ENCODE data around the gene MFAP2. TPM values are rescaled to one million over a fixed set of nuclear protein-coding genes. Genes with fewer than 3 reads are reported as not detected.

The MFAP2 gene
- polyA plus RNA-seq, 3 donors, result 10.2 to 28.1 (median 25.5) TPM

DNA sequence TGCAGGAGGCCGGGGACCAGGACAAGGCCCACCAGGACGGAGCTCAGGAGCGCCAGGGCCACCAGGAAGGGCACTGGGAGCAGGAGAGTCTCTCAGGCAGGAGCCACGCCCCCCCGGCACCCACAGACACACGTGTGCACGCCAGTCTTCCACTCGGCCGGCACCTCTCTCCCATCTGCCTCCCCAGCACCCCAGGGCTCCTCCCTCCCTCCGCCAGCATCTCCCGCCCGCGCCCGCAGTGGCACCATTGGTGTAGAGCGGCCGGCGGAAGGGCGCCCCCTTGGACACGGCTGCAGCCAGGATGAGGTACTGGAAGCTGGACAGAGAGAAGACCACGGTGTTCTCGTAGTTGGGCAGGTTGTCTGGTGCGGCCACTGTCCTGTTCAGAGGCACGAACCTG lies 6.1 kb upstream of the MFAP2 start:
- 87 to 91% (median 91%) methylated on average over 18 to 23 of the region's 23 CpGs for WGBS, 3 donors

DNA sequence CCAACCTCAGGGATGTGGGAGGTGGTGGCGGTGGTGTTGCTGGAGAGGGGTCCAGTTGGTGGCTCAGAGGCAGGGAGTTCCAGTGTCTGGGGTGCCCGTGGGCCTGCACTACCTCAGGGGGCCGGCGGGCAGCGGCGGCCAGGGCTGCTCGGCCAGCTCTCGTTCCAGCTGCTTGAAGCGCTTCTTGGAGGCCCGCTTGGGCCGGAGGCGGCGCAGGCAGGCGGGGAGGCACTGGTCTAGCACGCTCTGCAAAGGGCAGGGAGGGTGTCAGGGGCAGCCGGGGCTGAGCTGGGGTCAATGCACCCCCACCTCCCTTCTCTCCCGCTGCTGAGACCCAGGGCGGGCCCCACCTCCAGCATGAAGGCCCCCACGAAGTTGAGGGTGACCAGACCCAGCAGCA lies 5.7 kb upstream of the MFAP2 start:
- no peak overlapping the region for H3K27ac ChIP-seq (ENCODE audit: low read depth, low read length)
- 86 to 99% (median 94%) methylated on average over 12 to 19 of the region's 19 CpGs for whole genome bisulfite sequencing, 3 donors

More for the DNA sequence above, 6.1 kb upstream of the MFAP2 start:
- no peak overlapping the region for H3K27ac ChIP-seq (ENCODE audit: low read depth, low read length)

DNA sequence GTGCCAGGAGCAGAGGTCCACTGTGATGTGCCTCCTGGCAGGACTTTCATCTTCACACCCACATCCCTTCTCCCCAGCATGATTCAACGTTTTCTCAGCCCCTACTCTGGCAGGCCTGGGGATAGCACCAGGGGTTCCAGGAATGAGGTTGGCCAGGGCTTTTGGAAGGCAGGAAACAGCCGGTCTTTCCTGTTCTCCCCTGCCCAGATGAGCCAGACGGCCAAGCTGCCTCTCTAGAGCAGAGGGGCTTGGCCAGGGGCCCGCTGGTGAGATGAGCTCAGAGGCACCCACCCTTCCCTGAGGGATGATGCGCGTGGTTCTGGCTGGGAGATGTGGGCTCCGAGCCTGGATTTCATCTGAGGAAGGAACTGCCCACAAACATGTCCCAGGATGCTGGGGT lies 4.3 kb upstream of the MFAP2 start:
- WGBS, 3 donors, result 17 to 61% (median 20%) methylated on average over 7 of the region's 7 CpGs
- H3K27ac ChIP-seq (ENCODE audit: low read depth, low read length), result no peak overlapping the region

DNA sequence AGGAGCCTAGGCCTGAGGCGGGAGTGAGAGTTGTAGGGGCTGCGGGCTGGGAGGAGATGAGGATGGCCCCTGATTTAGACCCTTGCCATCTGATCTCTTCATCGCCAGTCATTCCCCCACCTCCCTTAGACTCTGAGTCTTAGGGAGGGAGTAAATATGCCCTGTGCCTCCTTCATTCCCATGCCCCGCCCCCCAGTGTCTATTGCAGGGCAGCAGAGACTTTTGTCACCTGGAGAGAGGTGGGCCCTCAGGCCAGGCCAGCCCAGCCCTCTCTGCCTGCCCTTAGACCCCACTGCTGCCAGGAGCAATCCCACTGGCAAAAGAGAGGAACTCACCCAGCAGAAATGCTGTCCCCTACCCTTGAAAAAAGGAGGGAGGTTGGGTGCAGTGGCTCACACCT lies 3.2 kb upstream of the MFAP2 start:
- WGBS, 3 donors, result 86 to 96% (median 96%) methylated on average over 4 of the region's 4 CpGs
- H3K27ac ChIP-seq (ENCODE audit: low read depth, low read length), result no peak overlapping the region

DNA sequence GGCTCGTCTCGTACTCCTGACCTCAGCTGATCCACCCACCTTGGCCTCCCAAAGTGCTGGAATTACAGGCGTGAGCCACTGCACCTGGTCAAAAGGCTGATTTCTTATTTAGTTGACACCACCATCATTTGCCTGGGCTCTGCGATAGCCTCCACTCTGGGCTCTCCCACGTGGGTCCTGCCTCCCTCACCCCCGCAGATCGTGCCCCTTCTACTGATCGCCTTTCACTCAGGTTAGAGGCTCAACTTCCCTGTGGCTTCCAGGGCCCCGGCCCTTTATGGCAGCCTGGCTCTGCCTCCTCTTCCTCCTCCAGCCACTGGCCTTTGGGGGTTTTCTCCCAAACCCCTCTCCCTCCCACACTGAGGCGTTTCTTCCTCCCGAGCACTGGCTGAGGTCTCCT lies 2.5 kb upstream of the MFAP2 start:
- 73 to 80% (median 74%) methylated on average over 11 of the region's 11 CpGs for WGBS, 3 donors
- no peak overlapping the region for H3K27ac ChIP-seq (ENCODE audit: low read depth, low read length)

DNA sequence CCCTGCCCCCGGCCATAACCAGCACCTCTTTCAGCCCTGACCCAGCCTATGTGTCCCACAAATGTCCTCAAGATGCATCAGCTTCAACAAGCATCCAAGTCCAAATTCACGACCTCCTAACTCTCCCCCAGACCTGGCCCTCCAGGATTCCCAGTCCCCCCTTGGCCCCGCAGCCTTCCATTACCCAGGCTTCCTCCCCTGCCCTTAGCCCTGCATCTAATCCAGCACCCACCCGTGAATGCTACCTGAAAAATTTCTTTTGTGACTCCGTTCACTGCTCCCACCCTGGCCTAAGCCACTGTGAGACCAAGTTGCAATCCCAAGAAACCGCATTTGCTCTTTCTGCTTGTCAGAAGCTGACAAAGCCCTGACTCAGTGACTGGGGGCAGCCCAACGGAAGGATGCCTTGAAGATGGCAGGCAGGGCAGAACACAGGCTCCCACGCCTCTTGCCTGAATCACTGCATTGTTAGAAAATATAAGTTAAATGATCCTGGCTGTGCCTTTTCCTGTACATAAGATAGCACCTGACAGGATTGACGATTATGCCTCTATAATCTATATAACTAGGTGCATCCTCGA lies 939 bp upstream of the MFAP2 start:
- H3K27ac ChIP-seq (ENCODE audit: low read depth, low read length), result no peak overlapping the region
- WGBS, 3 donors, result 86 to 94% (median 91%) methylated on average over 10 of the region's 10 CpGs

DNA sequence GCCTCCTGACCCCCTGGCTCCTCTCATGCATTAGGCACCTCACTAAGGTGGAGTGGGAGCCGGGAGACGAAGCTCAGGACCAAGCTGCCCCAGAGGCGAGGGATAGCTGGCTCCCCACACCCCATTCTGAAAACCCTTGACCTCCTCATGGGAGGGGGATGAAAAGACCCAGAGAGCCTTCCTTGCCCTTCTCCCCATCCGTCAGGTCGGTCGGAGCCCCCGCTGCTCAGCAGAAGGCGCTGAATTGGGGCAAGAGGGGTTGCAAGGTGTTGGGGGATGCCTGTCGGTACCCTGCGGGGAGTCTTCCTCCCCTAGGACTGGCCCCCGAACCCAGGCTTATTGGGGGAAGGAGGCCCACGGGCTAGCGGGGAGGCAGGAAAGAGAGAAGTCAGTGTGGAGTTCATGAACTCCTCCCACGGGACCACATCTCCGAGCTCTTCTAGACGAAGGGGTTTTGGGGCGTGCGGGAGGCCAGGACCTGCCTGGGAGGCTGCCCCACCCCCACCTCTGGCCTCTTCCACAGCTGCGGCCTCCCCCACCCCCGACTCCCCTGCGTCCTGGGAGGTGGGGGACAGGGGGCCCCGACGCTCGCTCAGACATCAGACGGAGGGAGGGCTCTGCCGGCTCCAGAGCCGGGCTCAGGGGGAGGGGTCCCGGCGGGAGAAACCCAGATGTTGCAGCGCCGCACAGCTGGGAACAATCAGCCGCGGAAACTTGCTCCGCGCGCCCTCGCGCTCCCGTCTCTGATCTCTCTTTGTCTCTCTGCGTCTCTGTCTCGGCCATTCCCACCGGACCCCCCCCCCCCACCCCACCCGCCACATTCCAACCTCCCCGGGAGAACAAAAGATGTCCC lies 719 bp downstream of the MFAP2 start:
- 15 to 22% (median 15%) methylated on average over 37 to 44 of the region's 44 CpGs for whole genome bisulfite sequencing, 3 donors

DNA sequence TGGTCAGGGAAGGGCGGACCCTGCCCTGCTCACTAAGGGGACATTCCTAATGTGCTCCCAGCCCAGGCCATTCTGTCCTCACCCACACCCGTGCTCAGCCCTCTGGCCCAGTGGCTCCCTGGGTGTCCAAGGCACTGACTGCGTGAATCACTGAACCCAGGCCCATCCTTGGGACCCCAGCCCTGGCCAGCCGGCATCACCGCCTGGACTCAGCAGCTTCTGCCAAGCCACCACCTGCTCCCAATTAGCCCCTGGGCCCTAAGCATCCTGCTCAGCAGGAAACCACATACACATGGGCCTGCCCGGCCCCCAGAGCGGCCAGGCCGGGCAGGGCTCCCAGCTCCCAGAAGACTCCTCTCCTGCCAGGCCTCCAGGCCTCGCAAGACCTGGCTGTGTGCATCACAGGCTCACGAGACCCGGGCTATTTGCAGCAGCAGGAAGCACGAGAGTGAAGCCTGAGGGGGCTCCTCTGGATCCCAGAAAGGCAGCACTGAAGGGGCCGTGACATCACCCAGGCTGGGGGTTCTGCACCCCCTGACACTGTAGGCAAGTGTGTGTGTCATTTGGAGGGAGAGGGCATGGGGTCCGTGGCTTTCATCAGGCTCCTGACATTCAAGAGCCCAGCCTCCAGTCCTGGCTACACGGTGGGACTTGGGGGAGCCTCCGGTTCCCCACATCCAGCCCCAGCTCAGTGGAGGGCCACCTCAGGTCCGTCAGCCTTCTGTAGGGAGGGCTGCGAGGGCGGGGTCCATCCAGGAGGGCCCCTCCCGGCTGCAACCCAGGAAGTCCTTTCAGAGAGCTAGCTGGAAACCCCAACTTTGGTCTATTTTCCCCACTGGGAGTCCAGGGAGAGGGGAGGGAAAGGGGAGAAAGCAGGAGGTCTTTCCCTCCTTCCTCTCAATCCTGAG lies 1.6 kb downstream of the MFAP2 start:
- WGBS, 3 donors, result 38 to 61% (median 44%) methylated on average over 19 to 20 of the region's 20 CpGs
- H3K27ac ChIP-seq (ENCODE audit: low read depth, low read length), result no peak overlapping the region

More for the DNA sequence above, 719 bp downstream of the MFAP2 start:
- no peak overlapping the region for H3K27ac ChIP-seq (ENCODE audit: low read depth, low read length)

DNA sequence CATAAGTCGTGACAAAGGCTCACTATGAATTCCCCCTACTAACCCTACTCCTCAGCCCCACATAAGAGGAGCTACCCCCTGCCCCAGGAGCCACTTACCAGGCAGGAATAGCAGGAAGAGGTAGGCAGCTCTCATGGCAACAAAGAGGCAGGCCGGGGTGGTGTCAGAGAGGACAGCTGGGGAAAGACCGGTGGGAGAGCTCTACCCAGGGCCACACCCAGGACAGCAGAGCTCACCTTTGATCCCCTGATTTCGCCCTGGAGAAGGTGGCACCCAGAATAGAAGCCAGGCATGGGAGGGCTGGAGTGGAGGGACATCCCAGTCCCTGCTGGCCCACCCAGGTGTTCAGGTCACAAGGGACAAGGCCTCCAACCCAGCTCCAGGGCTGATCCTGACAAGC lies 2.3 kb downstream of the MFAP2 start:
- WGBS, 3 donors, result 82 to 86% (median 86%) methylated on average over 4 of the region's 4 CpGs
- no peak overlapping the region for H3K27ac ChIP-seq (ENCODE audit: low read depth, low read length)

DNA sequence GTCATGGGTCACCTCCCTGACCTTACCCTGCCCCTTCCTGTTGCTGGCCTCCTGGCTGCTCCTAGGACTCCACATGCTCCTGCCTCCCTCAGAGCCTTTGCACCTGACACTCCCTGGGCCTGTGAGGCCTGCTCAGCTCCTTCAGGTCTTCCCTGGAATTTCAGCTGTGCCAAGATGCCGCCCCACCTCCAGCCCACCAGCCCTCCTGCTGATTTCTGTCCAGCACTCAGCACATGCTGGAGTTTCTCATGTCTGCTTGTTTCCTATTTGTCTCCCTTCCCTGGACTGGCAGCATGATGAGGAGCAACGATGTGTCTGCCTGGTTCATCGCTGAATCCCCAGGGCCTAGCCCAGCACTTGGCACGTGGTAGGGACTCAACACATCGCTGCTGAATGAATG lies 3.0 kb downstream of the MFAP2 start:
- H3K27ac ChIP-seq (ENCODE audit: low read depth, low read length), result no peak overlapping the region
- 93 to 94% (median 94%) methylated on average over 5 of the region's 5 CpGs for WGBS, 3 donors

DNA sequence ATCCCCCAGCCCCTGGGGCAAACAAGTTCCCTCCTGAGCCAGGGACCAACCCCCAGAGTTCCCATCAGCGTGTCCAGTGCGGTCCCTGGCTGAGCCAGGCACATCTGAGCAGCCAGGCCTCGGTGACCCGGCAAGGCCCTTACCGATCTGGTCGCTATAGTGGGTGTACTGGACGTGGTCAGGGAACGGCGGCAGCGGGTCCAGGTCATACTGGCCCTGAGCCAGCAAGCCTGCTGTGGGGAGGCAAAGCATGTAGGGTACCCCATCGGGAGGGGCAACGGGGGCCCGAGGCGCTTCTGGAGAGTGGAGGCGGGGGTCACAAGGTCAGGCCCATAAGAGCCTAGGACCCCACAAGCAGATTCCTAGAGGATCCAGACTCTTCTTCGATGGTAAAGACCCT lies 3.5 kb downstream of the MFAP2 start:
- WGBS, 3 donors, result 85 to 86% (median 85%) methylated on average over 15 to 16 of the region's 16 CpGs
- no peak overlapping the region for H3K27ac ChIP-seq (ENCODE audit: low read depth, low read length)

DNA sequence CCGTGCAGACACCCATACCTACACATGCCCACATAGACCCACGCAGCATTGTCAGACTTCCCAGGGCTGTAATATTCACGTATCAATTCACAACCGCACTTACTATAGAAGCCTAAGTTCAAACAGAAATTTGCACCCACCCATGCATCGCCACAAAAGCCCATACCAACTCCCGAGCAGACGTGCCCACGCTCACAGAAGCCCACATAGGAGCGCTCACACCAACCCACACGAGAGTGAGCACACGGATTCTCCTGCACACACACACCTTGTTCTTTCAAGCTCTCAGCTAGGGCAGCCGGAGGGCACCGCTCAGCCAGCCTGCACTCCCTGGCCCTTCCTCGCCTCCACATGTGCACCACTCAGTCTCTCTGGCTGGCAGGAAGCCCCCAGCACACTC lies 4.6 kb downstream of the MFAP2 start:
- H3K27ac ChIP-seq (ENCODE audit: low read depth, low read length), result no peak overlapping the region
- 81 to 91% (median 89%) methylated on average over 14 of the region's 14 CpGs for WGBS, 3 donors

DNA sequence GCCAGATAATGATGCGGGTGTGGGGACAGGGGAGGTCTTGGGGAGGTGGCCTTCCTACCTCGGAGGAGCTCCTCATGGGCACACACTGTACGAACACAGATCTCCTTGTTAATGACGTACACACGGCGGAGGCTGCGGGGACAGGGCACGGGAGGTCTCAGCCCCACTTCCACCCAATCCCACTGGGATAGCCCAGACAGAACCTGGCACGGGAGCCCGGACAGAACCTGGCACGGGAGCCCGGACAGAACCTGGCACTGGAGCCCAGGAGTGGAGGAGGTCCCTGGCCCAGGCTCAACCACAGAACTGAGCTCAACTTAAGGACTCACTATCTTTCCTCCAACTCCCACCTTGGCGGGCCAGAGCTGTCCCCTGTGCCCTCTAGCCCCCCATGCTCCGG lies 5.2 kb downstream of the MFAP2 start:
- H3K27ac ChIP-seq (ENCODE audit: low read depth, low read length), result no peak overlapping the region
- 61 to 79% (median 72%) methylated on average over 8 to 14 of the region's 14 CpGs for WGBS, 3 donors

DNA sequence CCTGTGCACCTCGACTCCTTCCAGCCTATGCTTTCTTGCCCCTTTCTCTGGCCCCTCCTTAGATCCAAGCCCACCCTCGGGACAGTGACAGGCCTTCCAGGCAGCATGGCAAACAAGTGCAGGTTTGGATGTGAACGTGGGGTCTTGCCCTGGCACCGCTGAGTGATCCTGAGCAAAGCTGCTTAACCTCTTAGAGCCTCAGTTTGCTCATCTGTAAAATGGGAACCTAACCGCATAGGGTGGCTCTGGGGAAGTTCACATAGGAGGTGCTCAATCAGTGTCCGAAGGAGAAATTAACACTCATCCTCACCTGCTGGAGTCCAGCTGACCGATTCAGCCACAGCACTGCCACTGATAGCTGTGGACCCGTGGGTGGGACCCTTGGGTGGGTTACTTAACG lies 7.2 kb downstream of the MFAP2 start:
- H3K27ac ChIP-seq (ENCODE audit: low read depth, low read length), result no peak overlapping the region
- 78 to 88% (median 84%) methylated on average over 9 of the region's 9 CpGs for WGBS, 3 donors

DNA sequence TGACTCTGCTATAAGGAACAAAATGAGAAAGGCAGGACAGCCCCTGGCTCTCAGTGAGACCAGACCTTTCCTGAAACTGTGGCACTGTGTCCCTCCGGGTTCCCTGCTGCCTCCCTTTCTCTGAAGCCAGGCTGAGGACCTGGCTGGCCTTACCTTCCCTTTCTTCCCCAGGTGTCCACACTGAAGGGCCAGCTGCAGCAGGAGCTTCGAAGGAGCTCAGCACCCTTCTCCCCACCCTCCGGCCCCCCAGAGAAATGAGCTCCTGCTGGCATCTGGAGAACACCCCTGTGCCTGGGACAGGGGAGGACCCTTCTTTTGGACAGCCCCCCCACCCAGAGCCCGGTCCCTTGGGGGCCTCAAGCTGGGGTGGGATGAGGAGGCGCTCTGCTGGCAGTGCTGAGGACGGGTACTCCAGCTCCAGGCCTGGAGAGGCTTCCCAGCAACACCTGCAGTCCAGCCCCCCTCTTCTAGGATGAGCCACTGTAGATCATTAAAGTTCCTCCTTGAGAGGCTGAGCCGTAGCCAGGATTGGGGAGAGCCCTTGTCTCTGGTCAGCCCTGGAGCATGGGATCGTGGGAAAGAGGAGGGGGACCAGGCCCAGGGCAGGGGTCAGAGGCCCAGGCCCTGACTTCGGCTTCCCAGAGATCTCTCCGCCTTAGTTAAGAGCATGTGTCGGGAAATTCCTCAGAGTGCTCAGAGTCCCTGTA lies 8.1 kb downstream of the MFAP2 start:
- H3K27ac ChIP-seq (ENCODE audit: low read depth, low read length), result no peak overlapping the region
- 81 to 86% (median 86%) methylated on average over 10 to 11 of the region's 11 CpGs for WGBS, 3 donors

DNA sequence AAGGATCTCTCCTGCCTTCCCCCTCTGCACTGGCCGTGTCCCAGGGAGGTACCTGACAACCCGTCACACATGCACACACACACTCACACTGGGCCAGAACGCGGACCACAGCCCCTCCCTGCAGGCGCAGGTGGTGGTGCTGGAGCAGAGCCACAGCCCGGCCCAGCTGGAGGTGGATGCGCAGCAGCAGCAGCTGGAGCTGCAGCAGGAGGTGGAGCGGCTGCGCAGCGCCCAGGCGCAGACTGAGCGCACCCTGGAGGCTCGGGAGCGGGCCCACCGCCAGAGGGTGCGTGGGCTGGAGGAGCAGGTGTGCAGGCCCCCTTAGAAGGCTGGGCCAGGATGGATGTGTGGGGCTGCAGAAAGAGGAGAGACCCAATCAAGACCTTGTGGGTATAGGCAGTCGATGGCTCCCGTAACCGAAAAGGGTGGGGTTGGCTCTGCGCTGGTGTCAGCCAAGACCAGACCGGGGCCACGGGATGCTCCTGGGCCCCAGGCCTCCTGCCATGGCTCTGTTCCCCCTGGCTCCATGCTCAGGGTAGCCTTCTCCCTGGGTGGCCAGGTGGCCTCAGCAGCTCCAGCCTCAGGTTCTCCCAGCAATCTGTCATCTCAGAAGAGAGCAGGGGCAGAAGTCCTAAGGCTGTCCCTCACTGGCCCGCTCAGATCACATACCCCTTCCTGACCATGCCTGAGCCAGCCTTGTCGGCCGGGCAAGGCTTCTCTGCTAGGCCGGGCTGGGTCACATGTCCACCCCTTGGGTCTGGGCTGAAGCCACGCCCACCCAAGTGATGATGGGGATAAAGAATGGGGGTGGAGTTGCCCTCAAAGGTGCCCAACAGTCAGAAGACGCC lies 8.9 kb downstream of the MFAP2 start:
- WGBS, 3 donors, result 73 to 82% (median 78%) methylated on average over 28 of the region's 28 CpGs
- no peak overlapping the region for H3K27ac ChIP-seq (ENCODE audit: low read depth, low read length)

DNA sequence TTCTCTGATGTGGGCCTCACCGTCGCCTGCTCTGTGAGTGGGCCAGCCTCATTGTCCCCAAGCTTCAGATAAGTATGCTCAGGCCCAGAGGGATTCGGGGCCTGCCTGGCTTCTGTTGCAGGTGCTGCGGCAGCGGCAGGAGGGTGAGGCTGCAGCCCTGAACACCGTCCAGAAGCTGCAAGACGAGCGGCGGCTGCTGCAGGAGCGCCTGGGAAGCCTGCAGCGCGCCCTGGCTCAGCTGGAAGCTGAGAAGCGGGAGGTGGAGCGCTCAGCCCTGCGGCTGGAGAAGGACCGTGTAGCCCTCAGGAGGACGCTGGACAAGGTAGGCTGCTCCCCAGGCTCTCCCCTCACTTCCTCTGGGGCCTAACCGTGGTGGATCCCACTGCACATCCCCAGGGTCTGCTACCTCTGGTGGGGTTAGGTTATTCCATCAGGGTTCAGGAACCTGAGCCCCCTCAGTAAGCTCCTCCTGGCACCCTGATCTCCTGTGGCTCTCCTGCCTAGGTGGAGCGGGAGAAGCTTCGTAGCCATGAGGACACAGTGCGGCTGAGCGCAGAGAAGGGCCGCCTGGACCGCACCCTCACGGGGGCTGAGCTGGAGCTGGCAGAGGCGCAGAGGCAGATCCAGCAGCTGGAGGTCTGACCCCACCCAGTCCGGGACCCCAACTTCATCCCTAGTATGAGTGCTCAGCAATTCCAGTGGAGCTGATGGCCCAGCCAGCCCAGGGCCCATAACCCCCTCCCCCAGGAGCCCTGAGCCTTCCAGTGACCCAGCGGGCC lies 10.1 kb downstream of the MFAP2 start:
- no peak overlapping the region for H3K27ac ChIP-seq (ENCODE audit: low read depth, low read length)
- 93 to 94% (median 93%) methylated on average over 28 of the region's 28 CpGs for WGBS, 3 donors

Data from adipose tissue (tissue), 3 donors.